AML-193 (cell line): ENCODE results near the gene TTC28.

ENCODE experiments used
- DNase-seq, 2 experiments: peaks; one replicate each; lab custom pipeline; 2025; lab: John Stamatoyannopoulos, UW

Gene TTC28

GRCh38 chr22:28002863-28003565, 676.6 kb downstream of the TTC28 start:
- DNase-seq = no peak

DNA sequence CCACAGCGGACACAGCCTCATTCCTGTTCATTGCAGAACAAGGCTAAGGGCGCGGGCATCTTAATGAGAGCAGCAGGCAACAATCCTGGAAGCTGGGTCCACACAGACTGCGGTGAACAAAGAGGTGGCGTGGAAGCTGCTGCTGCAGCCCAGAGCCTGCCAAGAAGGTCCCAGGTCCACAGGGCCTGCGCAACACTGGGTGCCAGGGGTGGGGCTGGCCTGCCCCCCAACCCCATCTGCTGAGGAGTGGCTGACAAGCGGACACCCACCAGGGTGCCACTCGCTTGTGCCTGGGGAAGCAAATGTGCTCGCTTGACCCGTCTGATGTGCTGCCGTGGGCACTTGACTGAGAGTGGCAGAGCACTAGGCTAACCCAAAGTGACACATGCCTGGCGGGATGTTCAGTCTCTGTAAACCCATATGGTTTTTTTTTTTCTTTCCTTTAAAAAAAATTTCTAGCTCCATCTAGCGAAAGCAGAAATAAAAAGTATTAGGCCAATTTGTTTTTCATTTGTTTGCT, 677.4 kb downstream of the TTC28 start:
- DNase-seq = no peak

- no peak for DNase-seq
Measured at GRCh38 chr22:28001171-28001835, 678.3 kb downstream of the TTC28 start.

DNA sequence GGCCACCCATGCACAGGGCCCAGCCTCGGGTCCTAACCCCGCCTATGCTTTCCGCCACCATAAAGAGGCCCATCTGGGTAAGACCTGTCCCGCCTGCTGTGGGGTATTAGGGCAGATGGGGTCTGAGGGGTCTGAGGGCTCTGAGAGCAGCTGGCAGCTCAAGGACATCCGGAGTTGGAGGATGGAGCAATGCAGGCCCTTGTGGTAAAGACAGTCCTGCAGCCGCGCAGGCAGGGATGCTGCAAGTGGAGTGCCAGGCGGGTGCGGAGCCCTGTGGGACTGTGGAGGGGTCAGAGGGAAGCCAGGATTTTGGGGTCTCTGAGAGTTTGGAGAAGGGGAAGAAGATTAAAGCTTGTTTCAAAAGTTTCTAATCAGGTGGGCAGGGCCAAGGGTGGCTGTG, 679.3 kb downstream of the TTC28 start:
- DNase-seq = no peak

- no peak for DNase-seq
Measured at GRCh38 chr22:27999876-28000275, 679.8 kb downstream of the TTC28 start.

GRCh38 chr22:27998511-27999410, 680.9 kb downstream of the TTC28 start:
- DNase-seq = no peak

- no peak for DNase-seq
Measured at GRCh38 chr22:27997538-27997937, 682.1 kb downstream of the TTC28 start.

- DNase-seq = no peak
Measured at GRCh38 chr22:27996981-27997380, 682.7 kb downstream of the TTC28 start.

DNA sequence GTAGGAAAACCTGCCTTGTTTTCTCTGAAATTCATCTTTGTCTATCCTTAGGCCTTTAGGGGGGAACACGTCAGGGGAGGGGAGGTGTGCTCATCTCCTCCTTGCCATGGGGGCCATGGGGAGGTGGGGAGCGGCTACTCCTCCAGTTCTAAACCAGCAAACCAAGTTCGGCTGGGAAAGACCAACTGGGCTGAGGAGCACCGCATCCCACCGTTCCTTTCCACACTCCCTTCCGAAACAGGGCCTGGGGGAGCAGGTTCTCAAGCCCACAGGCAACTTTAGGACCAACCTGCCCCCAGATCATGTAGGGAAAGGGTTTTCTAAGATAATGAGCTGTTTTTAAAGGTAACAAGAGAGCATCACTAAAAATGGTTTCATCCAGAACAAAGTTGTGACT, 683.1 kb downstream of the TTC28 start:
- no peak for DNase-seq

- no peak for DNase-seq
Measured at GRCh38 chr22:27995801-27996528, 683.7 kb downstream of the TTC28 start.

- no peak for DNase-seq
Measured at GRCh38 chr22:27994481-27995331, 684.9 kb downstream of the TTC28 start.

GRCh38 chr22:27993774-27994350, 685.8 kb downstream of the TTC28 start:
- DNase-seq = no peak

GRCh38 chr22:27993201-27993635, 686.4 kb downstream of the TTC28 start:
- no peak for DNase-seq

GRCh38 chr22:27992294-27993165, 687.1 kb downstream of the TTC28 start:
- DNase-seq = no peak

DNA sequence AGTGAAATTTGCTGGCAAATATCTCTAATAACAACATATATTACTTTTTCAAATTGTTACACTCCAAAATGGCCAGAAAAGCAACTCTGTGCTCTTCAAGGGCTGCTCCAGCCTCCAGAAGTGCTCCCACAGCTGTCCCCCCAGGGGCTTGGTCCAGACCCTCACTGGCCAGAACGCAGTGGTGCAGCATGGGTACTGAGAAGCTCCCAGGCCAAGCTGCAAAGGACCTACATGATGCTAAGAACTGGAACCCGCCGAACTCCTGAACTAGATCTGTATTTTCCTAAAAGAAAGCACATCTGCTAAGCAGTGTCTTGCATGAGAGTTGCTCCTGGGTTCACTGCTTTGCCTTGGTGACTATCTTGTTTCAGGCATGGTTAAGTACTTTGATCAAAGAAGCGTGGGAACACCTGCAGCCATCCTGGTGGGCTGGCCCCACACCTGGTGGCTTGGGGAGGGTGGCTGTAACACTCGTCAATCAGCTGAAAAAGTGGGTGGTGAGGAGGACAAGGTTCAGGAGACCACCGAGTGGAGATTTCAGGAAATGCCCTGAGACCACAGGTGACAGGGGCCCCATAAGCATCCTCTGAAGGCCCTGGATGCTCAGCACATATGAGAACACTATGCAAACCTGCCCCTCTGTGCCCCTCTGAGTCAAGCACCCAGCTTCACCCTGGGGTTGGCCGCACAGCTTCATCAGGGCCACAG, 687.9 kb downstream of the TTC28 start:
- no peak for DNase-seq

- DNase-seq = no peak
Measured at GRCh38 chr22:27990879-27991278, 688.8 kb downstream of the TTC28 start.

- no peak for DNase-seq
Measured at GRCh38 chr22:27990451-27990840, 689.2 kb downstream of the TTC28 start.

GRCh38 chr22:27989758-27990450, 689.7 kb downstream of the TTC28 start:
- DNase-seq = no peak
